Urothelium cell line (cell line): Measurements from ENCODE around the gene CLIC4.
"Not testable (repeated sequence)": the region's sequence is repeated elsewhere in the genome, so short reads cannot be mapped to it uniquely, and the experiment has no call there.

Experiments used
- DNase-seq: peaks from one replicate; pipeline ENCODE4 v3.0.0; 2011; ENCODE audit warnings: low spot score, mixed read lengths
- FAIRE-seq: peaks from 2 replicates; lab custom pipeline; 2011; peaks lifted over from hg19 to GRCh38; lab: Jason Lieb, UNC

Gene CLIC4

GRCh38 chr1:24803220-24803619, 58.0 kb downstream of the CLIC4 start:
- DNase-seq (no peak), FAIRE-seq (no peak)

DNA sequence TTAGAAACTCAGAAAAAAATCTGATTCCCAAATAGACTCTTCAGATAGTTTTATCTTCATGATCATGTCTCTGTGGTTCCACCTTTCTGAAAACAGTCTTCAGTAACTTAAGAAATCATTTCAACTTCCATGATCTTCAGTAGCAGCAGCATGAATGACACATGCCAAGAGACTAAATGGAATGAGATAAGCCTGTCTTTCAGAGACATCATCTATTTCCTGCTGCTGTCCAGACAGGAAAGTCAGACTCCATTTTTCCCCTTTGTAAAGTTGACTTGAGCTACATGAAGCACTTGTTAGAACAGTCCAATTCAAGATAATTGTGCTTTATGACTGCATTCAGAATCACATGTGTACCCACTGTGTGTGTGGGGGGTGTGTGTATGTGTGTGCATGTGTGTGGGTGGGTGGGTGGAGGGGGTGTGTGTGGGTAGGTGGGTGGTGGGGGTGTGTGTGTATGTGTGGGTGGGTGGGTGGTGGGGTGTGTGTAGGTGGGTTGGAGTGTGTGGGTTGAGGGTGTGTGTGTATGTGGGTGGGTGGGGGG, 58.8 kb downstream of the CLIC4 start:
- DNase-seq: no peak
- FAIRE-seq: peak; percentile 23

DNA sequence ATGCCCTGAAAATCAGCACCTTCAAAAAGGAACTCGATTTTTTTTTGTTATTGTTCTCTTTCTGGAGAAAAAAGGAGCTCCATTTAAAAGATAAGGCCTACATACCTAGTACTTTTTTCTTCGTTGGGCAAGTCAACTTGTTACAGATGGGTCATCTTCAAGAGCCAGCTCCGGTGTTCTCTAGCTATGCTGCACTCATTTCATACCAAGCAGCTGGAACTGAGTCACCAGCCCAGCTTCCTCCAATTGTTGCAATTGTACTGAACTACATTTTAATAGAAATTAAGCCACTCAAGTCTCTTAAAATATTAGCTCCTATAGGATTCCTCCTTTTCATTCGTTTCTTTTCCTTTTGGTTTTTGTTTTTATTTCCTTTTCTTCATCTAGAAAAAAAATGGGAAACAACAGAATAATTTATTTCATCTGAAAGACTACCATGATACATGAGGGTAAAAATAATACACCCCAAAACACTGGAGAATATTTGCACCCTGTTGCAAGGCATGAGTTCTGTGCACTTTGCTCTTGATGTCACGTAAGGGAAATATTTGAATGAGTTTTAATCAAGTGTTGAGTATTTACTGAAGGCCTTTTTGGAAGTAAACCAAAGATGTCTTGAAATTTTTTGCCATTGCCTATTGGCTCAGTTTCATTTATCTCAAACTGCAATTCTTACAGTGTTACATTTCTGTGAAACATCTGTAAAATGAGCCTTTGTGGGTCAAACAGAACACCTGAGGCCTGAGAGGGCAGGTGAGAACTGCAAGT, 60.5 kb downstream of the CLIC4 start:
- FAIRE-seq (no peak), DNase-seq (peak; percentile 6)

DNA sequence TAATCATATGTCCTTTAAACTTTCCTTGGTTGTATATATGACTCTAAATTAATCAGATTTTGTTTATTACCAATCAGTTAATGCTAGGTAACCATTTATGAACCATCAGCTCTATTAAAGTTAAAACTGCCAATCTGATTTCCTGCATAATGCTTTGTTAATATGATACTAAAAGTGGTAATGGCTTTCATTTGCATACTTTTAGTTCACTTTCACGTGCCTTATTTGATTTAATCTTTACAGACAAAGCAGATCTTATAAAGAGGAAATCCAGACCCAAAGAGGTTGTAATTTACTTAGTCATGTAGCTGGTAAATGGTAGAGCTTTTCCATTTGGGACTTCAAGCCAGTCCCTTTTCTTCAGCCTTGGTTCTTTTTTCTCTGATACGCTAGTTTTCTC, 61.3 kb downstream of the CLIC4 start:
- DNase-seq: no peak
- no peak for FAIRE-seq

DNA sequence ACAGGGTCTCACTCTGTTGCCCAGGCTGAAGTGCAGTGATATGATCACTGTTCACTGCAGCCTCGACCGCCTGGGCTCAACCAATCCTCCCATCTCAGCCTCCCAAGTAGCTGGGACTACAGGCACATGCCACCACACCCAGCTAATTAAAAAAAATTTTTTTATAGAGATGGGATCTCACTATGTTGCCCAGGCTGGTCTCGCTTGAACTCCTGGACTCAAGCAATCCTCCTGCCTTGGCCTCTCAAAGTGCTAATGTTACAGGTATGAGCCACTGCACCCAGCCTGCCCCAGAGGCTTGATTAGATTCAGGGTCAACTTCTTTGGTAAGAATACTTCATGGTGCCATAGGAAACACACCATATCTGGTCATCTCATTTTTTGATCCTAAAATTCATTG, 66.2 kb downstream of the CLIC4 start:
- DNase-seq, FAIRE-seq: not testable (repeated sequence)

GRCh38 chr1:24820221-24820620, 75.0 kb downstream of the CLIC4 start:
- FAIRE-seq, DNase-seq: not testable (repeated sequence)

GRCh38 chr1:24822887-24823286, 77.6 kb downstream of the CLIC4 start:
- DNase-seq (no peak), FAIRE-seq (no peak)

DNA sequence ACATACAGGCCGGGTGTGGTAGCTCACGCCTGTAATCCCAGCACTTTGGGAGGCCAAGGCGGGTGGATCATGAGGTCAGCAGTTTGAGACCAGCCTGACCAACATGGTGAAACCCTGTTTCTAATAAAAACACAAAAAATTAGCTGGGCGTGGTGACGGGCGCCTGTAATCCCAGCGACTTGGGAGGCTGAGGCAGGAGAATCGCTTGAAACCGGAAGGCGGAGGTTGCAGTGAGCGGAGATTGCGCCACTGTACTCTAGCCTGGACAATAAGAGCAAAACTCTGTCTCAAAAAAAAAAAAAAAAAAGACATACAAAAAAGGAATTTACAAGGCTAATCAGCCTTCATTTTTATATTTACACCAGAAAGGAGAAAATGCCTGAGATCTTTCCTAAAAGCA, 78.2 kb downstream of the CLIC4 start:
- DNase-seq, FAIRE-seq: not testable (repeated sequence)

GRCh38 chr1:24825174-24825573, 79.9 kb downstream of the CLIC4 start:
- DNase-seq (no peak), FAIRE-seq (no peak)

DNA sequence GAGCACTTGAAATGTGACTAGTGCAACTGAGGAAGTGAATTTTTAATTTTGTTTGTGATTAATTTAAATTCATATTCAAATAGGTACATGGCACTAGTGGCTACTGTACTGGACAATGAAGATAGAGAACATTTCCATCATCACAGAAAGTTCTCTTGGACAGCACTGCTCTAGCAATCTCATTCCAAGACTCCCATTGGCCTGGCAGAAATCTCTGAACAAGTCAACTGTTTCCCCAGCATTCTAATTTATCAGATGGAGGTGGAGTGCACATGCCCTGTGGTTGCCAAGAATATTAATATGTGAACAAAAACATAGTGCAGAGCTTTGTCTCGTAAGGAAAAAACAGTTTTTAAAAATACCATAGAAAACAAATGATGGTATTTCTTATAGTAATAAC, 81.3 kb downstream of the CLIC4 start:
- FAIRE-seq: no peak
- DNase-seq: no peak

DNA sequence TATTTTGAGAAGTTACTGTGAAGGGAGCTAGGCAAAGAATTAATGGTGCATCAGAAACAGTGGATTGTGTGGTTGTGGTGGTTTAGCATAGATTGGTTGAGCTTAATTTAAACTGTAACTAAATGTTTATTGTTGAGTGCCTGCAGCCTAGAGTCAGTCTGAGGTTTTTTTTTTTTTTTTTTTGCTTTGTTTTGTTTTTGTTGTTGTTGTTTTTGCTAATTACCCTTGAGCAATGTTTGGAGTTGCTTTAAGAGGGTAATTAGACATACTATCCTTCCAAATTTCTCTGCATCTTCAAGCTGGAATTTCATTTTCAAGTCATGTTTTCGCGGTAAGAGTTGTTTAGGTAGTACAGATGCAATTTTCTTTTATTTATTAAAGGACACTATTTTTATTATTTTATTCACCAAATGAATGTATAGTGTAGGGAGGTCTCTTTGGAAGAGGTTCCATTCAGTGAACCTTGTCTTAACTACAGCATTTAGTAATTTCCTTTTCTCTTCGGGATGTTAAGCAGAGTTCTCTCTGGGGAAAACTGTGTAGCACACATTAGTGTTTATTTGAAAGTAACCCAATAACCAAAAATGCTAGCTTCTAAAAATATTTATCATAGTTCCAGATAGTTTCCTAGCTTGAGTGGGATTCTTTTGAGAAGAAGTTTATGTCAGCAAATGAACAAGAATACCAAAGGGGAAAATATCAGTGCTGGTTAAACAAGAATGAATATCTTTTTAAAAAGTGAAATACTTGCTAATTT, 82.3 kb downstream of the CLIC4 start:
- DNase-seq: no peak
- no peak for FAIRE-seq

DNA sequence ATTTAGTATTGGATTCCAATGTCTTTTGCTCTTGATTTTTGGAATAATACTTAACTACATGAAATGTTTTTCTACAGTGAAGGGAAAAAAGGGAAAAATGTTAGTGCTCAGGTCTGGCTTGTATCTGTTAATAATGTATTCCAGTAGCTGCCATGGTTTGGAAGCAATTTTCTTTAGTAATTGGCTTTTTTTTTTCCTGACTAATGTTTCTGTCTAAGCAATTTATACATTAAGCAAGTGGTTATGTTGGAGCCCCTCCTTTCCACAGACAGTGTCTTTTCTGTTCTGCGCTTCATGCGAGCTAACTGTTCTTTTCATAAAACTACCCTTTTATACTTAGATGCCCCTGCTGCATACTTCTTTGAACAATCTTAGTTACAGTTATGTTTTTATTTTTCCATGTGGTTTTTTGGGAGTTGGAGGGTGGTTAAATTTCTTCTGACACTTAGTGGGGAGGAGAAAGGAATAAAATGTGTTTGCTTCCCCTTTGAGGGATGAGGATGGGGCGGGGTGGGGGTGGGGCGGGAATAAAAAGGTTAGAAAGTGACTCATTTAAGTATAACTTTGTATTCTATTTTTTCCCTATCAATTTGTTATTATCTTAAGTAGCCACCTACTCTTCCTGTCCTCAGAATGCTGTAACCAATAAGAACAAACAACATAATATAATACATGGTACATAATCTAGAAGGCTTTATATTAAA, 83.1 kb downstream of the CLIC4 start:
- DNase-seq (no peak), FAIRE-seq (no peak)

GRCh38 chr1:24828887-24829192, 83.6 kb downstream of the CLIC4 start:
- FAIRE-seq (no peak), DNase-seq (no peak)

- FAIRE-seq (no peak), DNase-seq (peak; percentile 17)
Observed at GRCh38 chr1:24830680-24831272, 85.5 kb downstream of the CLIC4 start.

DNA sequence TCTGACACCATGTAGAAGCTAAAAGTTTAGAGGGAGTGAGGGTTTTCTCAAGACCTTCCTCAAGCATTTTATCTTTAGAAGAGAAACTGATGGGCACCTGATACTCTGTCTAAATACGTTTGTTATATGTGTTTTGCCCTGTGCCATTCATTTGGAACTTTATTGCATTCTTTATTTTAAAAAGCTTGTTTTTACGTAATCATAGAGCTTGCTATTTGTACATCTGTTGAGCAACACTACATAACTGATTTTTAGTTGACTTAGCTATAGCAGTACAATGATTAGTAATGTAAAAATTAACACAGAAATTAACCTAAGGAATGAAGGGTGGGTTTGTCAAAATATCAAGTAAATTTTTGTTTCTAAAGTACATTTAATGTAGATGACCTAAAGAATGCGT, 96.3 kb downstream of the CLIC4 start:
- FAIRE-seq (no peak), DNase-seq (no peak)

GRCh38 chr1:24846671-24847070, 101.4 kb downstream of the CLIC4 start:
- no peak for FAIRE-seq
- no peak for DNase-seq

GRCh38 chr1:24847995-24848881, 103.0 kb downstream of the CLIC4 start:
- no peak for FAIRE-seq

DNA sequence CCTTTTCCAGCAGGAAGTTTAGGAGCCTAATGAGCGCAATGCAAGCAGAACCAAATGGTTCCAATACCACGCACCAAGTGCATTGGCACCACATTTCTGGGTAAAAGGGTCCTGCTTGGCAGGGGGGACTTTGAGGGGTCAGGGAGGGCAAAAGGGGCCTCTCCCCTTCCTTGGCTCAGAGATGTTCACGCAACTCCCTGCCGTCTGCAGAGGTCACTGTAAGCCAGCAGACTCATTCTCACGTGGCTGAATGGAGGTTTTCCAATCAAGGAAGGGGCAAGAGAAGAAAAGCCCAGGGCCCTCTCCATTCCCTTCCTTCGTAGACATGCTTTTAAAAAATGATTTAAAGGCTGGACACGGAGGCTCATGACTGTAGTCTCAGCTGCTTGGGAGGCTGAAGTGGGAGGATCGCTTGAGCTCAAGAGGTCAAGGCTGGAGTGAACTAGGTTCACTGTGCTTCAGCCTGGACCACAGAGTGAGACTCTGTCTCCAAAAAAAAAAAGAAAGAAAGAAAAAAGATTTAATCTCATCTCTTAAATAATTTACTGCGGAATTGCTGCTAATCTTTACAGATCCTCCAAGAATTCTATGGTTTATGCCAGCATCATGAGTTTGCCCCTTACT, 104.5 kb downstream of the CLIC4 start:
- DNase-seq (no peak), FAIRE-seq (no peak)

More at GRCh38 chr1:24847995-24848881, 103.0 kb downstream of the CLIC4 start:
- no peak for DNase-seq

GRCh38 chr1:24850328-24850920, 105.2 kb downstream of the CLIC4 start:
- FAIRE-seq (no peak), DNase-seq (no peak)
